Brain microvascular endothelial cell (primary cell): ENCODE results near the gene FGD6.
A peak's percentile ranks its signal among the peaks of the same experiment; 100 is the strongest.

Experiments
- DNase-seq: peaks from one replicate; pipeline ENCODE4 v3.0.0-alpha.2; 2020
- H3K27ac ChIP-seq: fragments of 250-450 bp; sonication (Bioruptor Pico); 2 replicates; pipeline ENCODE4 v1.5.1; 2020; ENCODE audit warnings: mild to moderate bottlenecking, moderate library complexity
- H3K27me3 ChIP-seq: fragments of 250-450 bp; sonication (Bioruptor Pico); replicated peaks from 2 replicates; pipeline ENCODE4 v1.5.1; 2020; ENCODE audit warnings: mild to moderate bottlenecking
- H3K36me3 ChIP-seq: fragments of 250-450 bp; sonication (Bioruptor Pico); replicated peaks from 2 replicates; pipeline ENCODE4 v1.5.1; 2020; ENCODE audit warnings: mild to moderate bottlenecking
- H3K4me3 ChIP-seq: 2 replicates; pipeline ENCODE4 v1.5.1; 2011; ENCODE audit warnings: low read depth, mild to moderate bottlenecking, control low read depth, low read length, moderate library complexity
- in situ Hi-C: cut with HindIII; loops from 2 replicates; pipeline ENCODE4 v1.10.0; 2017; ENCODE audit warnings: low sequenced_read_pairs, low pct_ligation_motif_present
- TF ChIP-seq, protein P1 (sequence below): IDR thresholded peaks from 2 replicates; pipeline ENCODE4 v1.5.1; 2011; ENCODE audit warnings: low read depth, mild to moderate bottlenecking, moderate library complexity, low read length, control low read depth, inconsistent platforms; ENCODE audit errors: missing control alignments

FGD6 gene

DNA sequence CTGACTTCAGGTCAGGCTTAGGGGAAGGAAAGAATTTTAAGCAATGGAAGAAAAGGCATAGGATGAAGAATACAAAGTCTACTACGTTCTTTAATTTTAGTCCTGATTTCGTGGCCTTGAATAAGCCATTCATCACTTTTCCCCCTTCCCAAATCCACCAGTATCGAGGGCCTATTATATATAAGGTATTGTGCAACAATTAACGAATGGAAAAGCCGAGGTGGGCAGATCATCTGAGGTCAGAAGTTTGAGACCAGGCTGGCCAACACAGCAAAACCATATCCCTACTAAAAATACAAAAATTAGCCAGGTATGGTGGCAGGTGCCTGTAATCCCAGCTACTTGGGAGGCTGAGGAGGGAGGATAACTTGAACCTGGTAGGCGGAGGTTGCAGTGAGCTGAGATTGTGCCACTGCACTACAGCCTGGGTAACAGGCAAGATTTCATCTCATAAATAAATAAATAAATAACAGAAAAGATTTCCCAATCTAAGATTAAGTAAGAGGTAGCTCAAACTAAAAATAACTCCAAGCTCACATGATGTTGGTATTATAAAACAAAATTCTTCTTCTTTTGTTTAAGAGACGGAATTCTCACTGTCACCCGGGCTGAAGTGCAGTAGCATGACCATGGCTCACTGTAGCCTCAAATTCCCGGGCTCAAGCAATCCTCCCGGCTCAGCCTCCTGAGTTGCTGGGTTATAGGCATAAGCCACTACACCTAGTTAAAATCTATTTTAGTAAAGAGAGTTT, 85.5 kb downstream of the FGD6 start:
- TF ChIP-seq, protein P1, sequence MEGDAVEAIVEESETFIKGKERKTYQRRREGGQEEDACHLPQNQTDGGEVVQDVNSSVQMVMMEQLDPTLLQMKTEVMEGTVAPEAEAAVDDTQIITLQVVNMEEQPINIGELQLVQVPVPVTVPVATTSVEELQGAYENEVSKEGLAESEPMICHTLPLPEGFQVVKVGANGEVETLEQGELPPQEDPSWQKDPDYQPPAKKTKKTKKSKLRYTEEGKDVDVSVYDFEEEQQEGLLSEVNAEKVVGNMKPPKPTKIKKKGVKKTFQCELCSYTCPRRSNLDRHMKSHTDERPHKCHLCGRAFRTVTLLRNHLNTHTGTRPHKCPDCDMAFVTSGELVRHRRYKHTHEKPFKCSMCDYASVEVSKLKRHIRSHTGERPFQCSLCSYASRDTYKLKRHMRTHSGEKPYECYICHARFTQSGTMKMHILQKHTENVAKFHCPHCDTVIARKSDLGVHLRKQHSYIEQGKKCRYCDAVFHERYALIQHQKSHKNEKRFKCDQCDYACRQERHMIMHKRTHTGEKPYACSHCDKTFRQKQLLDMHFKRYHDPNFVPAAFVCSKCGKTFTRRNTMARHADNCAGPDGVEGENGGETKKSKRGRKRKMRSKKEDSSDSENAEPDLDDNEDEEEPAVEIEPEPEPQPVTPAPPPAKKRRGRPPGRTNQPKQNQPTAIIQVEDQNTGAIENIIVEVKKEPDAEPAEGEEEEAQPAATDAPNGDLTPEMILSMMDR: no peak
- no peak for DNase-seq
- in situ Hi-C loops: no loop called here
- Histone ChIP-seq H3K27ac (no peak overlapping the region), H3K36me3 (peaks cover 25% of the 10 kb centered on the region), H3K4me3 (no peak overlapping the region), H3K27me3 (no peaks in the 10 kb centered on the region)

DNA sequence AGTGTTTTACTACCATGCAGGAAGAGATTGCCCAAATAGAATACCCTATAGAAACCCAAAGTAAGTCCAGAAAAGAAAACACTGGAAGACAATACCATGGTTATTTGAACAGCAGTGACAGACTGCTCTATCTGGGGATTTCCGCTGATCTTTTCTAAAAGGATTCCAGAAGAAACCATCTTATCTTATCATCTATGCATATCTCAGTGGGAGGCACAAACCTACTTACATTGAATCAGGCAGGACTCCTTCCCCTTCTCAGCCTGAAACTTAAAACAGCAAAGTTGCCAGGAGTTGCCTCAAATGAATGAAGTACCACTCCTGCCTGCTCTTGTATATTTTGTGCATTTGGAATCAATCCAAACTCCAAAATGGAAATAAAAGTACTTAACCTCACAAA, 87.2 kb downstream of the FGD6 start:
- peak overlapping the region; percentile 46 for H3K27ac ChIP-seq
- TF ChIP-seq, protein P1: no peak
- no peak overlapping the region for H3K4me3 ChIP-seq
- in situ Hi-C loops: no loop called here
- peak; percentile 75 for DNase-seq
- peaks cover 23% of the 10 kb centered on the region for H3K36me3 ChIP-seq
- H3K27me3 ChIP-seq: no peaks in the 10 kb centered on the region

DNA sequence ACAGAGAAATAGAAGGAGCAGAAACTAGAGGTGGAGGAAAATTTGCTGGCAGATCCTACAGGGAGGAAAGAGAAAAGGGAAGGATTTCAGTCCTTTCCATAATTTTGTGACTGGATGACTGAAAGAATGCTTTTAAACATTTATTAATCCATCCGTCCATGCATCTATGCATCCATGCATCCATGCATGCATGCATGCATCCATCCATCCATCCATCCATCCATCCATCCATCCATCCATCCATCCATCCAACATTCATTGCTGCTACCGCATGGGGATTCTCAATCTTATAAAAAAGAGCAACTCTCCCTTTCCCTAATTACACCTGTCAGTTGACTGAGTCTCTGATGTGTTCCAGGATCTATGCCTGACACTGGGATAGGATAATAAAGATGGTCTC, 88.2 kb downstream of the FGD6 start:
- Histone ChIP-seq H3K36me3 (peaks cover 24% of the 10 kb centered on the region), H3K4me3 (no peak overlapping the region), H3K27ac (no peak overlapping the region), H3K27me3 (no peaks in the 10 kb centered on the region)
- no peak for DNase-seq
- TF ChIP-seq, protein P1: no peak
- in situ Hi-C loops: no loop called here

DNA sequence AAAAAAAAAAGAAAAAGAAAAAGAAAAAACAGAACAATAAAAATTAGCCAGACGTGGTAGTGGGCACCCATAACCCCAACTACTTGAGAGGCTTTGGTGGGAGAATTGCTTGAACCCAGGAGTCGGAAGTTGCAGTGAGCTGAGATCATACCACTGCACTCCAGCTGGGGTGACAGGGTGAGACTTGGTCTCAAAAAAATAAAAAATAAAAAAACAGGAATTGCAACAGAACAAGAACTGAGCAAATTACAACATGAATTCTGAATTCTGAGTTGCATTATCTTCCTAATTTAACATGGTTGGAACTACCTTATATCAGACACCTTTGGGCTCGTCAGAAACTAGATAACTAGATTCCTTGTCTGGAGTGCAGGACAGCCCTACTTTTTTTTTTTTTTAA, 90.5 kb downstream of the FGD6 start:
- TF ChIP-seq, protein P1: no peak
- H3K4me3 ChIP-seq: no peak overlapping the region
- in situ Hi-C loops: no loop called here

DNA sequence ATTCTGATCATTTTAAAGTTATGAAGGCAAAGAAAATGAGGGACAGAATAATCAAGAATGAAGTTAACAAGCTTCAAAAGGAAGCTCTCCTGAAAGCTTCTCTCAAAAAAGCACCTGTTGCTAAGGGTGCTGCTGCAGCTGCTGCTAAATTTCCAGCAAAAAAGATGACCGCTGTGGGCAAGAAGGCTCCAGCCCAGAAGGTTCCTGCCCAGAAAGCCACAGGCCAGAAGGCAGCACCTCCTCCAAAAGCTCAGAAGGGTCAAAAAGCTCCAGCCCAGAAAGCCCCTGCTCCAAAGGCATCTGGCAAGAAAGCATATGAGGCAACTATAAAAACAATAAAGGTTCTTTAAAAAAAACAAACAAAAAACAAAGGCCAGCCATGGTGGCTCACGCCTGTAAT, 91.2 kb downstream of the FGD6 start:
- in situ Hi-C loops: no loop called here
- H3K27me3 ChIP-seq: no peaks in the 10 kb centered on the region

More for the DNA sequence above, 90.5 kb downstream of the FGD6 start:
- Histone ChIP-seq H3K27ac (no peak overlapping the region), H3K36me3 (peaks cover 14% of the 10 kb centered on the region), H3K27me3 (no peaks in the 10 kb centered on the region)
- no peak for DNase-seq

More for the DNA sequence above, 91.2 kb downstream of the FGD6 start:
- Histone ChIP-seq H3K27ac (no peak overlapping the region), H3K4me3 (no peak overlapping the region), H3K36me3 (peaks cover 14% of the 10 kb centered on the region)
- TF ChIP-seq, protein P1: no peak
- no peak for DNase-seq
